Measurements from ENCODE around the gene TTLL11. TPM values are rescaled to one million over a fixed set of nuclear protein-coding genes. Genes with fewer than 3 reads are reported as not detected.

The TTLL11 gene
- total and polyA plus RNA-seq, 4 donors: 12.3 to 21.1 (median 19.1) TPM

DNA sequence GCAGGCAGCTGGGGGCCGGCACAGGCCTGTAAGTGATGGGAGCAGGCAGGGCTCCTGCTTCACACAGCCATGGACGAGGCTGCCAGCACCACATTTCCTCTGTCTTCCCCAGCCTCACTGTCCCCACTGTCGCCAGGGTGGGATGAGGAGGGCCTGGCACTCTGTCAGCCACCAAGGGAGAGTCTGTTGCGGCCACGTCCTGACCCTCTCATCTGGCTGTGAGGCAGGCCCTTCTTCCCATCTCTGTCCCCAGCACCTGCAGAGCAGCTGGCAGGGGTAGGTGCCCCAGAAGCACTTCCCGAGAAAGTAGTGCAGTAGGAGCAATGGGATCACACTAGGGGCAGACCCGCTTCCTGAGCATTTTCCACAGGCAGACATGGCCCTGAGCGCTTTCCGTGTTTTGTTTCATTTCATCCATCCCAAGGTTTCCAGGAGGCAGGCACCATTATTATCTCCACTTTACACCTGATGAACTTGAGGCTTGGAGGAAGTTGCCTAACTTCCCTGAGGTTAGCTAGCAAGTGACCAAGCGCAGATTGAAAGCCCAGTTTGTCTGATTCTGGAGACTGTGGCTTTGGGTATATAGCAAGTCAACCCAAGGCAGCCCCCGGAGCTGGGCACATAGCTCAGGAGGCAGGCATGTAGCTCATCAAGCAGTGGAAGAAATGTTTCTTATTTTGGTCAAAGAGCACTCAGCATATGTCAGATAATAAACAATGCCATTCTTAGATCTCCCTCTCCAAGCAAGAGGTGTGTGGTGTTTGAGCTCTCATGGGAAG lies 239.3 kb downstream of the TTLL11 start:
- WGBS (ENCODE audit: insufficient coverage): 80% methylated on average over 7 of the region's 11 CpGs
- no peak for DNase-seq (ENCODE audit: low read depth in 4 of 6, low spot score in 6 of 6)
- no peak overlapping the region for H3K27ac ChIP-seq (ENCODE audit: low read depth, low read length)
- H3K27me3 ChIP-seq (ENCODE audit: control insufficient read depth, insufficient read depth, low read length): no peaks in the 10 kb centered on the region
- H3K9me3 ChIP-seq (ENCODE audit: control insufficient read depth, insufficient read depth, low read length): peaks cover 6% of the 10 kb centered on the region
- H3K4me1 ChIP-seq (ENCODE audit: control insufficient read depth, insufficient read depth, low read length): peaks cover 39% of the 10 kb centered on the region
- no peak overlapping the region for H3K4me3 ChIP-seq (ENCODE audit: low read depth, low read length)
- peaks cover 14% of the 10 kb centered on the region for H3K36me3 ChIP-seq (ENCODE audit: control insufficient read depth, insufficient read depth, low read length)

DNA sequence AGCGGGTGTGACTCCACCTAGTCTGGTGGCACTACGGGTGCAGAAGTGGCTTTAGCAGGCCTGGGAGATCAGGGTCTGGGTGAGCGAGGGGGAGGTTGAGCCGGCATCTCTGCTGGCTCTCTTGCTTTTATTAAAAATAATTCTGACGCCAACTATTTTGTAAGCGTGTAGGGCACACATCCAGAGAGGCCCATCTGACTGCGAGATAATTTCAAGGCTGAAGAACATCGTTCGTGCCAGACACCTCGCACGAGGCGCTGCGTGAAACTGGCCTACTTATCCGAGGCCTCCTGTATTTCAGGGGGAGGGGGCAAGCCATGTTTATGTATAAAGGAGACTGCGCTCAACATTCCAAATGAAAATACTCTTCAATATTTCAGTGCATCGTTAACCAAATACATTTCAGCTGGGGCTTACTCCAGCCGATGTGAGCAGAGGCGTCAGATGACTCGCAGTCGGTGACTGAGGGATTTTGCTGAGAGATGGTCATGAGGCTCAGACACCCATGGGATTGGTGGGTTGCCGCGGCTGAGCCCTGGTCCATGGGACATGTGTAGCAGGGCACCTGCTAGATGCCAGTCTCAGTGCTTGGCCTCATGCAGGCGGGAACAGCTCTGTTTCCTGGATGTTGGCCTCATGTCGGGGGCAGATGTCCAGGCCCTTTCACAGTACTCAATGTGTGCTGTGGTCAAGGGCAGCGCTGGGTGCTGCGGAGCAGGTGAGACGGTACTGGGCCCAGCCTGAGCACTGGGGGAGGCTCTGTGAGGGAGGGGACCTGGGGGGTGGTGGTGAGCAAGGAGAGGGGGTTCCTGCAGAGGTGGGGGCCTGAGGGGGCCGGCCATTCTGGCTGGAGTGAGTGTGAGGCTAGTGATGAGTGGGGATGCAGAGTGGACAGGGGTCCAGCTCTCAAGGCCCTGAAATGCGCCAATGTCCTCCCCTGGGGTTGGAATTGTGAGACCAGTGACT lies 240.2 kb downstream of the TTLL11 start:
- peak in 2 of 6 donors; percentile 63 to 87 for DNase-seq (ENCODE audit: low read depth in 4 of 6, low spot score in 6 of 6)
- H3K27ac ChIP-seq (ENCODE audit: low read depth, low read length): no peak overlapping the region
- H3K4me3 ChIP-seq (ENCODE audit: low read depth, low read length): no peak overlapping the region
- peaks cover 8% of the 10 kb centered on the region for H3K9me3 ChIP-seq (ENCODE audit: control insufficient read depth, insufficient read depth, low read length)
- H3K36me3 ChIP-seq (ENCODE audit: control insufficient read depth, insufficient read depth, low read length): peaks cover 10% of the 10 kb centered on the region
- peaks cover 30% of the 10 kb centered on the region for H3K4me1 ChIP-seq (ENCODE audit: control insufficient read depth, insufficient read depth, low read length)
- no peaks in the 10 kb centered on the region for H3K27me3 ChIP-seq (ENCODE audit: control insufficient read depth, insufficient read depth, low read length)
- WGBS (ENCODE audit: insufficient coverage): 71% methylated on average over 19 of the region's 29 CpGs

DNA sequence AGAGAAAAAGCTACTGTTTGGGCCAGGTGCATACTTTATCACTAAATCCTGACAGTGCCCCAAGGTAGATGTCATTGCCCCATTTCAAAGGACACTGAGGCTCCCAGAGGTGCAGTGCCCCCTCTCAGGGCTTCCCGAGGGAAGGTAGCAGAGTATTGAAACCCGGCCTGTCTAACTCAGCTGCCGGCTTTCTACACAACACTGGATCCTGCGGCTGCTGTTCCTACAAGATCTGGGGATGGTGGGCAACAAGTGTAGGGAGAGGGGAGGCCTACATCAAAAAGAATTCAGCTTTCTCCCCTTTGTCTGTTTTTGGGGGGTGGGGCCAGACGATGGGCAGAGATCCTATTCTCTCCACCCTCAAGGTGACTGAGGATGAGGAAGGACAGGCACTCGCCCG lies 240.9 kb downstream of the TTLL11 start:
- no peak for DNase-seq (ENCODE audit: low read depth in 4 of 6, low spot score in 6 of 6)
- H3K36me3 ChIP-seq (ENCODE audit: control insufficient read depth, insufficient read depth, low read length): peaks cover 10% of the 10 kb centered on the region
- H3K9me3 ChIP-seq (ENCODE audit: control insufficient read depth, insufficient read depth, low read length): peaks cover 8% of the 10 kb centered on the region
- 60% methylated on average over 1 of the region's 7 CpGs for WGBS (ENCODE audit: insufficient coverage)
- no peaks in the 10 kb centered on the region for H3K27me3 ChIP-seq (ENCODE audit: control insufficient read depth, insufficient read depth, low read length)
- H3K4me3 ChIP-seq (ENCODE audit: low read depth, low read length): no peak overlapping the region
- peaks cover 24% of the 10 kb centered on the region for H3K4me1 ChIP-seq (ENCODE audit: control insufficient read depth, insufficient read depth, low read length)
- no peak overlapping the region for H3K27ac ChIP-seq (ENCODE audit: low read depth, low read length)

DNA sequence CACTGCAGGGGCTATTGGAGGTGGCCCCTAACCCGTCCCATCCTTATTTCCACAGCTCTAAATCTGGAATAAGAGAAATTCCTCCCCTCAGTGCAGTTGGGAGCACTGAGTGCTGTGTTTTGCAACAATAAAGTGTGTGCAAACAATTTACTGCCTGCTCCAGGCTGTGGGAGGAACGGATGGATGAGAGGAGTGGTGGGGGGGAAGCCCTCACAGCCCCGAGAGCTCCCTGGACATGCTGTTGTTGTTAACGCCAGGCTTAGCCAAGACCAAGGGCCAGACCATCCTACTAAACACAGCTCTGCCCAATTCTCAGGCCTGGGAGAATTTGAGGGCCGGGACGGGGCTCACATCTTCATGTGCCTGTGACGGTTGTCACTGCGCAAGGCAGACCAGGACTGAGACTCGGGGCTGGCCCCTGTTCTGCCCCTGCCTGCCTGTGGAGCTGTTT lies 241.4 kb downstream of the TTLL11 start:
- H3K27ac ChIP-seq (ENCODE audit: low read depth, low read length): no peak overlapping the region
- peaks cover 24% of the 10 kb centered on the region for H3K4me1 ChIP-seq (ENCODE audit: control insufficient read depth, insufficient read depth, low read length)
- DNase-seq (ENCODE audit: low read depth in 4 of 6, low spot score in 6 of 6): no peak
- H3K27me3 ChIP-seq (ENCODE audit: control insufficient read depth, insufficient read depth, low read length): no peaks in the 10 kb centered on the region
- H3K9me3 ChIP-seq (ENCODE audit: control insufficient read depth, insufficient read depth, low read length): peaks cover 8% of the 10 kb centered on the region
- H3K36me3 ChIP-seq (ENCODE audit: control insufficient read depth, insufficient read depth, low read length): peaks cover 10% of the 10 kb centered on the region
- 94% methylated on average over 5 of the region's 9 CpGs for WGBS (ENCODE audit: insufficient coverage)
- H3K4me3 ChIP-seq (ENCODE audit: low read depth, low read length): no peak overlapping the region

DNA sequence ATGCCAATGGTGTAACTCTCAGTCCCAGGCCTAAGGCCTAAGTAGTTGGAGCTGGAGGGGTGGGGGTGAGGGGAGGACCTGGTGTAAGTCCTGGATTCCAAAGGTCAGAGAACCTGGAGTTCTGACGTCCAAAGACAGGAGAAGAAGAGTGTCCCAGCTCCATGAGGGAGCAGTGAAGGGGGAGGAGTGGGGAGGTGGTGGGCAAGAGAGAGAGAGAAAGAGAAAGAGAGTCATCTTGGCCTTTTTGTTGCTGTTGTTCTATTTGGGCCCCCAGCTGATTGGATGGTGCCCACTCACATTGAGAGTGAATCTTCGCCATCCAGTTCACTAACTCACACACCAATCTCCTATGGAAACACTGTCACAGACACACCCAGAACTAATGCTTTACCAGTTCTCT lies 242.7 kb downstream of the TTLL11 start:
- Histone ChIP-seq H3K4me3 (ENCODE audit: low read depth, low read length) (no peak overlapping the region), H3K9me3 (ENCODE audit: control insufficient read depth, insufficient read depth, low read length) (peaks cover 8% of the 10 kb centered on the region), H3K36me3 (ENCODE audit: control insufficient read depth, insufficient read depth, low read length) (peaks cover 10% of the 10 kb centered on the region), H3K27ac (ENCODE audit: low read depth, low read length) (no peak overlapping the region), H3K27me3 (ENCODE audit: control insufficient read depth, insufficient read depth, low read length) (no peaks in the 10 kb centered on the region), H3K4me1 (ENCODE audit: control insufficient read depth, insufficient read depth, low read length) (peaks cover 24% of the 10 kb centered on the region)
- DNase-seq (ENCODE audit: low read depth in 4 of 6, low spot score in 6 of 6): no peak
- 87% methylated on average over 2 of the region's 2 CpGs for WGBS (ENCODE audit: insufficient coverage)

DNA sequence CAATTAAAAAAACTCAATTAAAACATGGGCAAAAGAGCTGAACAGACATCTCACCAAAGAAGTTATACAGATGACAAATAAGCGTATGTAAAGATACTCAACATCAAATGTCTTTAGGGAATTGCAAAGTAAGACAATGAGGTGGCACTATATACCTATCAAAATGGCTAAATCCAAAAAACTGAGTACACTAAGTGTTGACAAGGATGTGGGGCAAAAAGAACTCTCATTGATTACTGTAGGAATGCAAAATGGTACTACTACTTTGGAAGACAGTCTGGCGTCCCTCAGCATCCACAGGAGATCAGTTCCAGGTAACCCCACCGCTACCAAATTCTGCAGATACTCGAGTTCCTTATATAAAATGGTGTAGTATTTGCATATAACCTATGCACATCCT lies 243.6 kb downstream of the TTLL11 start:
- Histone ChIP-seq H3K27ac (ENCODE audit: low read depth, low read length) (no peak overlapping the region), H3K36me3 (ENCODE audit: control insufficient read depth, insufficient read depth, low read length) (peaks cover 10% of the 10 kb centered on the region), H3K4me3 (ENCODE audit: low read depth, low read length) (no peak overlapping the region), H3K4me1 (ENCODE audit: control insufficient read depth, insufficient read depth, low read length) (peaks cover 24% of the 10 kb centered on the region), H3K9me3 (ENCODE audit: control insufficient read depth, insufficient read depth, low read length) (peaks cover 9% of the 10 kb centered on the region), H3K27me3 (ENCODE audit: control insufficient read depth, insufficient read depth, low read length) (no peaks in the 10 kb centered on the region)
- no CpG with 5 or more reads among the region's 4 CpGs for WGBS (ENCODE audit: insufficient coverage)
- DNase-seq (ENCODE audit: low read depth in 4 of 6, low spot score in 6 of 6): no peak

DNA sequence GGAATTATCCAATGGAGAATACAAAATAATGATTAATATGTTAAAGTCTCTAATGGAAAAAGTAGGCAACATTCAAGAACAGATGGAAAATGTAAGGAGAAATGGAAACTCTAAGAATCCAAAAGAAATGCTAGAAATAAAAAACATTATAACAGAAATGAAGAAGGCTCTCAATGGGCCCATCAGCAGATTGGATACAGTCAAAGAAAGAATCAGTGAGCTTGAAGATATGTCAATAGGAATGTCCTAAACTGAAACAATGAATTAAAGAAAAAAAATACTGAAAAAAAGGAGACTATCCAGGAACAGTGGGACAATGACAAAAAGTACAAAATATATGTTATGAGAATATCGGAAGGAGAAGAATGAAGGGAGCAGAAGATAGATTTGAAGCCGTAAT lies 248.5 kb downstream of the TTLL11 start:
- Histone ChIP-seq H3K27ac (ENCODE audit: low read depth, low read length) (no peak overlapping the region), H3K4me3 (ENCODE audit: low read depth, low read length) (no peak overlapping the region), H3K9me3 (ENCODE audit: control insufficient read depth, insufficient read depth, low read length) (peaks cover 9% of the 10 kb centered on the region), H3K4me1 (ENCODE audit: control insufficient read depth, insufficient read depth, low read length) (peaks cover 9% of the 10 kb centered on the region), H3K27me3 (ENCODE audit: control insufficient read depth, insufficient read depth, low read length) (no peaks in the 10 kb centered on the region), H3K36me3 (ENCODE audit: control insufficient read depth, insufficient read depth, low read length) (peaks cover 11% of the 10 kb centered on the region)
- no CpG with 5 or more reads among the region's 2 CpGs for WGBS (ENCODE audit: insufficient coverage)
- DNase-seq (ENCODE audit: low read depth in 4 of 6, low spot score in 6 of 6): no peak

DNA sequence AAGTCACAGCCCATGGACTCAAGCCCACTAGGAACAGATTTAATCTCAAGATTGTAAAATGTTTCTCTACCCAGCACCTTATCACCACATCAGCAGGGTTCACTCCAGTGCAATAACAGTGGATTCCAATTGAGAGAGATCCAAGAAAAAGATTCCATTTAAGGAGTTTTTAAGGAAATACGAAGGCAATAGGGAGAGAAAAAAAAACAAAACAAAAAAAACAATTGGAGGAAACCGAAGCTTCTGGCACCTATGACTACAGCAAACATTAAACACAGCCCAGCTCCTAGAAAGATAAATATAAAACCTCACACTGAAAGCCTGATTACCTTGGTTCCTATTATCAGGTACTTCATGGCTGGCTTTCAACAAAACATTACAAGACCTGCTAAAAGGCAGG lies 249.0 kb downstream of the TTLL11 start:
- peaks cover 14% of the 10 kb centered on the region for H3K4me1 ChIP-seq (ENCODE audit: control insufficient read depth, insufficient read depth, low read length)
- peak in 1 of 6 donors; percentile 41 for DNase-seq (ENCODE audit: low read depth in 4 of 6, low spot score in 6 of 6)
- peaks cover 11% of the 10 kb centered on the region for H3K36me3 ChIP-seq (ENCODE audit: control insufficient read depth, insufficient read depth, low read length)
- H3K27ac ChIP-seq (ENCODE audit: low read depth, low read length): no peak overlapping the region
- WGBS (ENCODE audit: insufficient coverage): no CpG with 5 or more reads among the region's 2 CpGs
- peaks cover 6% of the 10 kb centered on the region for H3K9me3 ChIP-seq (ENCODE audit: control insufficient read depth, insufficient read depth, low read length)
- no peaks in the 10 kb centered on the region for H3K27me3 ChIP-seq (ENCODE audit: control insufficient read depth, insufficient read depth, low read length)
- no peak overlapping the region for H3K4me3 ChIP-seq (ENCODE audit: low read depth, low read length)

DNA sequence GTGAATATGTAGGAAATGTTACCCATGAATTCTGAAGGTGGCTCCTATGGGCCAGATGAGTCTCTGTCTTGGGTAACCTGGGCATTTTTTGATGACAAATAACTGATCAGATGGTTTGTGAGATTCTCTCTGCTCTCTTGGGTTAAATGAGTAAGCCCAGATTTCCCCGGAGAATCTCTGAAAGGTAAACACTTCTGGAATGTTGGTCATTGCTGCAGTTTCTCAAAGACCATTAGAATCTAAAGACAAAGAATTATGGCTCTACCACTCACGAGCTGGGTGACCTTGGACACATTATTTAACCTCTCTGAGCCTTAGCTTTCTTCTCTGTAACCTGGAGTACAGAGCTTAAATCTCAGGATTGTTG lies 250.5 kb downstream of the TTLL11 start:
- no peak for DNase-seq (ENCODE audit: low read depth in 4 of 6, low spot score in 6 of 6)
- no CpG with 5 or more reads among the region's 2 CpGs for WGBS (ENCODE audit: insufficient coverage)
- H3K27me3 ChIP-seq (ENCODE audit: control insufficient read depth, insufficient read depth, low read length): no peaks in the 10 kb centered on the region
- H3K36me3 ChIP-seq (ENCODE audit: control insufficient read depth, insufficient read depth, low read length): peaks cover 11% of the 10 kb centered on the region
- H3K4me3 ChIP-seq (ENCODE audit: low read depth, low read length): no peak overlapping the region
- peaks cover 27% of the 10 kb centered on the region for H3K4me1 ChIP-seq (ENCODE audit: control insufficient read depth, insufficient read depth, low read length)
- no peak overlapping the region for H3K27ac ChIP-seq (ENCODE audit: low read depth, low read length)
- peaks cover 1% of the 10 kb centered on the region for H3K9me3 ChIP-seq (ENCODE audit: control insufficient read depth, insufficient read depth, low read length)

Data from spinal cord (tissue), 10 donors.